Ovary (tissue), 9 donors: ENCODE data around the gene RSPH3. TPM values are rescaled to one million over a fixed set of nuclear protein-coding genes. Genes with fewer than 3 reads are reported as not detected.

Source experiments
- DNase-seq, 5 donors: peaks; one replicate each; pipeline ENCODE4 v3.0.0-alpha.2; 2019 to 2020
- H3K27ac ChIP-seq, 2 donors: fragments of 200-600 bp; one replicate each; pipeline versions ENCODE4 v1.5.1 to v1.8.0; 2019 to 2022
- H3K27me3 ChIP-seq: fragments of 200-600 bp; one replicate; pipeline ENCODE4 v1.8.0; 2022
- H3K36me3 ChIP-seq: fragments of 200-600 bp; sonication (generic); one replicate; pipeline ENCODE4 v1.5.1; 2019
- H3K4me1 ChIP-seq: one replicate; pipeline ENCODE4 v1.8.1; 2013; ENCODE audit warnings: mild to moderate bottlenecking, moderate library complexity; ENCODE audit not compliant: insufficient read depth
- H3K4me3 ChIP-seq: fragments of 200-600 bp; sonication (generic); one replicate; pipeline ENCODE4 v1.5.1; 2017
- H3K9me3 ChIP-seq, 2 donors: fragments of 200-600 bp in 1 of 2; sonication (generic) in 1 of 2; one replicate each; pipeline versions ENCODE4 v1.5.1 to v1.8.1; 2013 to 2019; ENCODE audit warnings: mild to moderate bottlenecking in 1 of 2, moderate library complexity in 1 of 2
- CTCF ChIP-seq, 3 donors: fragments of 450-650 bp in 2 of 3; fragments of 200-600 bp in 1 of 3; IDR thresholded peaks; one replicate each; pipeline versions ENCODE4 v1.5.1 to v1.8.0; 2016 to 2022; ENCODE audit warnings: antibody characterized with exemption in 3 of 3, mild to moderate bottlenecking in 1 of 3
- EP300 ChIP-seq: sonication (generic); formaldehyde crosslinking; IDR thresholded peaks from one replicate; pipeline ENCODE4 v1.6.1; 2017; ENCODE audit warnings: antibody characterized with exemption
- POLR2A ChIP-seq: fragments of 450-650 bp; IDR thresholded peaks from one replicate; pipeline ENCODE4 v1.6.1; 2017; ENCODE audit warnings: antibody characterized with exemption, mild to moderate bottlenecking, moderate library complexity
- WGBS, 3 donors: extraction: QIAGEN DNeasy Blood & Tissue Kit in 1 of 3; methylation state at CpG; one replicate each; pipeline versions ENCODE4 v1.1.5 to v1.1.7; 2013 to 2017; 5-methylcytosine and 5-hydroxymethylcytosine counted together
- intact Hi-C, 4 donors: fragments of 100-400 bp; cut with DNase I; formaldehyde crosslinking; loops; one replicate each; pipeline versions ENCODE4 v1.11.0 to v1.15.1; 2022 to 2023
- polyA plus RNA-seq, 2 donors: library from polyadenylated mRNA; stranded (reverse); fragments of 200-250 nt in 1 of 2; fragments of 350-450 nt in 1 of 2; fragmentation: Illumina TruSeq in 1 of 2; extraction: RNeasy Lipid Tissue Mini Kit (QIAGEN cat#74804) in 1 of 2; gene quantifications; one replicate each; pipeline ENCODE4 v1.2.3, GENCODE V29; 2013 to 2014
- total RNA-seq, 7 donors: library from RNA; depleted of rRNA in 2 of 7; stranded (reverse); fragments of >200 nt in 2 of 7; fragmentation: NEBNext Ultra II Directional in 3 of 7; extraction: Animal tissue kit (Norgen Biotek cat#: 25700) in 3 of 7; gene quantifications; one replicate each; pipeline versions ENCODE4 v1.1.0 to v1.2.4, GENCODE V29; 2016 to 2023
- donor health status: DM: no; HTN: no; CAD: no; lungs with moderate emphysema.
- donor health status: DM: no; HTN: no; CAD: no.
- donor health status: Bipolar disorder and iron deficiency.
- donor health status: DM: yes; HTN: yes; CAD: no.
- donor health status: DM: no; HTN: no; CAD: no.
- donor health status: DM: yes; HTN: yes; CAD: no.

RSPH3 gene
- total and polyA plus RNA-seq, 9 donors = 2.6 to 9.7 (median 7.6) TPM

DNA sequence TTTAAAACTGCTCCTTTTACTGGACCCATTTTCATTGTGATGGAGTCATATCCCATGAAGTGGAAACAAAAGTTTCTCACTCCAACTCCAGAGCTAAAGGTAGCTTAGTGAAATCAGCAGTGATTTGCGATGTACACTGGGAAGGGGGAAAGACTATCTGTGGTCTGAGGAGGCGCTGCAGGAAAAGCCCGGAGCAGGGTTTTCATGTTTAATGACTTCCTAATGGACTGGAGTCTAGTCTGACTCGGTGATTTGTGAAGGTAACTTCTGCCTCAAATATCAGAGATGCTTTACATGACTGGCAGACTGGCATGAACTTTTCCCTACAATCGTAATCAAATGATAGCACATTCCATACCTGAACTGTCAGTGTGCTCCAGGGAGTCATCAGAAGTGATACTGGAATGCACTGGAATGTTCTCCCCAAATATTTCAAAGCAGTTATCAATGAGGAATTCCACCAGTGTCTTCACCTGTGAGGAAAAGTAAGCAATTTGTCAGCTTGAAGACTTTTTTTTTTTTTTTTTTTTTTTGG, 37.8 kb upstream of the RSPH3 start:
- H3K36me3 ChIP-seq = no peaks in the 10 kb centered on the region
- H3K27ac ChIP-seq = no peak overlapping the region
- no peaks in the 10 kb centered on the region for H3K27me3 ChIP-seq
- peaks cover 3% of the 10 kb centered on the region for H3K4me1 ChIP-seq
- no peak for TF ChIP-seq CTCF (IDR thresholded peaks at IDR 0.05)
- TF ChIP-seq EP300 = no peak
- TF ChIP-seq POLR2A = no peak
- WGBS, 3 donors = 62 to 81% (median 80%) methylated on average over 5 of the region's 5 CpGs
- no peak for DNase-seq
- H3K9me3 ChIP-seq = no peaks in the 10 kb centered on the region
- intact Hi-C loops = no loop called here
- no peak overlapping the region for H3K4me3 ChIP-seq

- 92 to 95% (median 95%) methylated on average over 14 of the region's 14 CpGs for WGBS, 3 donors
- DNase-seq = no peak
- Histone ChIP-seq H3K4me3 (no peak overlapping the region), H3K9me3 (no peaks in the 10 kb centered on the region), H3K27me3 (no peaks in the 10 kb centered on the region), H3K4me1 (peaks cover under 1% of the 10 kb centered on the region), H3K27ac (no peak overlapping the region), H3K36me3 (no peaks in the 10 kb centered on the region)
- intact Hi-C loops = no loop called here
- TF ChIP-seq CTCF (IDR thresholded peaks at IDR 0.05) = no peak
- TF ChIP-seq POLR2A = no peak
- no peak for TF ChIP-seq EP300
Observed at GRCh38 chr6:159036673-159037072, 36.7 kb upstream of the RSPH3 start.

GRCh38 chr6:159035891-159036290, 35.9 kb upstream of the RSPH3 start:
- intact Hi-C loops = no loop called here
- Histone ChIP-seq H3K36me3 (no peaks in the 10 kb centered on the region), H3K4me1 (no peaks in the 10 kb centered on the region), H3K27me3 (no peaks in the 10 kb centered on the region), H3K4me3 (no peak overlapping the region), H3K9me3 (no peaks in the 10 kb centered on the region), H3K27ac (no peak overlapping the region)
- DNase-seq = no peak
- 94 to 96% (median 95%) methylated on average over 17 of the region's 17 CpGs for WGBS, 3 donors
- no peak for TF ChIP-seq EP300
- no peak for TF ChIP-seq POLR2A
- TF ChIP-seq CTCF (IDR thresholded peaks at IDR 0.05) = no peak

GRCh38 chr6:159033160-159034049, 33.4 kb upstream of the RSPH3 start:
- intact Hi-C loops = no loop called here
- H3K4me1 ChIP-seq = no peaks in the 10 kb centered on the region
- H3K27me3 ChIP-seq = no peaks in the 10 kb centered on the region
- TF ChIP-seq POLR2A (no peak), CTCF (IDR thresholded peaks at IDR 0.05) (no peak), EP300 (no peak)
- WGBS, 3 donors = 86 to 90% (median 88%) methylated on average over 11 of the region's 11 CpGs
- no peaks in the 10 kb centered on the region for H3K9me3 ChIP-seq
- no peaks in the 10 kb centered on the region for H3K36me3 ChIP-seq
- no peak for DNase-seq
- no peak overlapping the region for H3K27ac ChIP-seq
- no peak overlapping the region for H3K4me3 ChIP-seq
